MG63 (cell line): ENCODE results near the gene EFNA1. TPM values are rescaled to one million over a fixed set of nuclear protein-coding genes. Genes with fewer than 3 reads are reported as not detected.

Source experiments
- DNase-seq: peaks from one replicate; pipeline ENCODE4 v3.0.0-alpha.2; 2020
- H3K27me3 ChIP-seq: fragments of 250-450 bp; sonication (Bioruptor Pico); 2 replicates; pipeline ENCODE4 v1.5.1; 2020; ENCODE audit warnings: mild to moderate bottlenecking, moderate library complexity
- H3K36me3 ChIP-seq: fragments of 250-450 bp; sonication (Bioruptor Pico); 2 replicates; pipeline ENCODE4 v1.5.1; 2020; ENCODE audit warnings: mild to moderate bottlenecking, moderate library complexity
- H3K4me3 ChIP-seq: fragments of 250-450 bp; sonication (Bioruptor Pico); 2 replicates; pipeline ENCODE4 v1.5.1; 2020; ENCODE audit warnings: mild to moderate bottlenecking, moderate library complexity
- H3K9me3 ChIP-seq: fragments of 250-450 bp; sonication (Bioruptor Pico); 2 replicates; pipeline ENCODE4 v1.5.1; 2020; ENCODE audit warnings: mild to moderate bottlenecking, moderate library complexity
- total RNA-seq: library from RNA; depleted of rRNA; stranded (reverse); fragments of >200 nt; shearing (Covaris generic); gene quantifications from 2 replicates; pipeline ENCODE4 v1.2.3, GENCODE V29; 2014; ENCODE audit warnings: low replicate concordance

EFNA1 gene
- total RNA-seq, 1 experiment from 2014 or later = 4.1 TPM

- Histone ChIP-seq H3K27me3 (no peaks in the 10 kb centered on the region), H3K4me3 (peak within 1 kb of the TSS; percentile 98), H3K36me3 (peaks cover 26% of the 10 kb centered on the region), H3K9me3 (no peaks in the 10 kb centered on the region)
- DNase-seq = peak; percentile 41
Measured at GRCh38 chr1:155173478-155174323, 46.0 kb downstream of the EFNA1 start, which contains the start of gene TRIM46. Gene TRIM46 (plus strand): TSS chr1:155173849. CDS start chr1:155173967, 118 bp downstream.

GRCh38 chr1:155174324-155175280 lies 46.9 kb downstream of the EFNA1 start:
- peaks cover 20% of the 10 kb centered on the region for H3K36me3 ChIP-seq
- no peak for DNase-seq
- no peak overlapping the region for H3K4me3 ChIP-seq
- H3K9me3 ChIP-seq = no peaks in the 10 kb centered on the region
- H3K27me3 ChIP-seq = no peaks in the 10 kb centered on the region

GRCh38 chr1:155175281-155175926 lies 47.7 kb downstream of the EFNA1 start:
- peaks cover 18% of the 10 kb centered on the region for H3K36me3 ChIP-seq
- H3K4me3 ChIP-seq = no peak overlapping the region
- no peak for DNase-seq
- H3K27me3 ChIP-seq = no peaks in the 10 kb centered on the region
- H3K9me3 ChIP-seq = no peaks in the 10 kb centered on the region

GRCh38 chr1:155175927-155176371 lies 48.3 kb downstream of the EFNA1 start:
- no peaks in the 10 kb centered on the region for H3K9me3 ChIP-seq
- no peak for DNase-seq

GRCh38 chr1:155176544-155177071 lies 48.9 kb downstream of the EFNA1 start:
- no peak overlapping the region for H3K4me3 ChIP-seq
- H3K27me3 ChIP-seq = no peaks in the 10 kb centered on the region
- peaks cover 6% of the 10 kb centered on the region for H3K36me3 ChIP-seq
- no peaks in the 10 kb centered on the region for H3K9me3 ChIP-seq
- DNase-seq = peak; percentile 76

More at GRCh38 chr1:155175927-155176371, 48.3 kb downstream of the EFNA1 start:
- Histone ChIP-seq H3K4me3 (no peak overlapping the region), H3K27me3 (no peaks in the 10 kb centered on the region), H3K36me3 (peaks cover 12% of the 10 kb centered on the region)

- no peak overlapping the region for H3K4me3 ChIP-seq
- H3K27me3 ChIP-seq = no peaks in the 10 kb centered on the region
- no peak for DNase-seq
- no peaks in the 10 kb centered on the region for H3K9me3 ChIP-seq
- H3K36me3 ChIP-seq = peaks cover 3% of the 10 kb centered on the region; the same call in 1 of the 2 replicates
Measured at GRCh38 chr1:155177192-155177917, 49.7 kb downstream of the EFNA1 start.

- Histone ChIP-seq H3K27me3 (no peaks in the 10 kb centered on the region), H3K9me3 (no peaks in the 10 kb centered on the region), H3K4me3 (no peak overlapping the region), H3K36me3 (peaks cover 2% of the 10 kb centered on the region; the same call in 1 of the 2 replicates)
- no peak for DNase-seq
Measured at GRCh38 chr1:155177918-155178281, 50.2 kb downstream of the EFNA1 start.

- H3K36me3 ChIP-seq = no peaks in the 10 kb centered on the region
- H3K27me3 ChIP-seq = no peaks in the 10 kb centered on the region
- no peak overlapping the region for H3K4me3 ChIP-seq
- no peaks in the 10 kb centered on the region for H3K9me3 ChIP-seq
- DNase-seq = no peak
Measured at GRCh38 chr1:155178441-155179111, 50.9 kb downstream of the EFNA1 start.

- Histone ChIP-seq H3K4me3 (no peak overlapping the region), H3K9me3 (no peaks in the 10 kb centered on the region), H3K27me3 (no peaks in the 10 kb centered on the region), H3K36me3 (no peaks in the 10 kb centered on the region)
- no peak for DNase-seq
Measured at GRCh38 chr1:155179112-155180031, 51.7 kb downstream of the EFNA1 start.

GRCh38 chr1:155181371-155182051 lies 53.8 kb downstream of the EFNA1 start:
- H3K36me3 ChIP-seq = no peaks in the 10 kb centered on the region

GRCh38 chr1:155182052-155182550 lies 54.4 kb downstream of the EFNA1 start:
- Histone ChIP-seq H3K27me3 (no peaks in the 10 kb centered on the region), H3K36me3 (no peaks in the 10 kb centered on the region), H3K4me3 (no peak overlapping the region), H3K9me3 (no peaks in the 10 kb centered on the region)
- DNase-seq = no peak

More at GRCh38 chr1:155181371-155182051, 53.8 kb downstream of the EFNA1 start:
- H3K4me3 ChIP-seq = no peak overlapping the region
- no peak for DNase-seq
- H3K9me3 ChIP-seq = no peaks in the 10 kb centered on the region
- no peaks in the 10 kb centered on the region for H3K27me3 ChIP-seq

- Histone ChIP-seq H3K4me3 (no peak overlapping the region), H3K27me3 (no peaks in the 10 kb centered on the region), H3K36me3 (no peaks in the 10 kb centered on the region), H3K9me3 (no peaks in the 10 kb centered on the region)
- DNase-seq = no peak
Measured at GRCh38 chr1:155183775-155184221, 56.1 kb downstream of the EFNA1 start.

- Histone ChIP-seq H3K36me3 (no peaks in the 10 kb centered on the region), H3K9me3 (no peaks in the 10 kb centered on the region), H3K27me3 (no peaks in the 10 kb centered on the region), H3K4me3 (no peak overlapping the region)
- no peak for DNase-seq
Measured at GRCh38 chr1:155184351-155184811, 56.7 kb downstream of the EFNA1 start.
